ENCODE measurements around the gene SPOUT1.

DNA sequence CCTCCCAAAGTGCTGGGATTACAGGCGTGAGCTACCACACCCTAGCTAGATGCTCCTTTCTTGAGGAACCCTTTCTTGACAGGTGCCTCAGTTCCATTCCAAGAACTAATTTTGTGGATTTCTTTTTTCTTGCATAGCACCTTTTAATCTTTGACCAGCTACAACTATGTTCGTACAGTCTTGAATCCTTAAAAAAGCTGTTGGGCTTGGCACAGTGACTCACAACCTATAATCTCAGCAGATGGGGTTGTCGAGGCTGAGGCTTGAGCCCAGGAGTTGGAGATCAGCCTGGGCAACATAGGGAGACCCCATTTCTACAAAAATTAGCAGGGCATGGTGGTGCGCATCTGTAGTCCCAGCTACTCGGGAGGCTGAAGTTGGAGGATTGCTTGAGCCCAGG is 56.5 kb downstream of the SPOUT1 start:
- TF ChIP-seq POLR2A (IDR thresholded peaks at IDR 0.05; ENCODE audit: low read length) (no peak), GATA1 (IDR thresholded peaks at IDR 0.05; ENCODE audit: low read depth, low read length) (no peak)
